NT2/D1 (cell line): ENCODE results near the gene SYS1.

Experiments
- SUZ12 ChIP-seq: IDR thresholded peaks from 2 replicates; pipeline ENCODE4 v1.6.1; 2011; ENCODE audit not compliant: insufficient read length, insufficient read depth; ENCODE audit errors: extremely low read depth
- YY1 ChIP-seq: IDR thresholded peaks from 2 replicates; pipeline ENCODE4 v1.6.1; 2011; ENCODE audit not compliant: insufficient read length, insufficient read depth
- ZNF274 ChIP-seq: IDR thresholded peaks from 2 replicates; pipeline ENCODE4 v1.6.1; 2011; ENCODE audit warnings: mild to moderate bottlenecking, low read depth, low read length

- TF ChIP-seq YY1 (no peak), ZNF274 (no peak), SUZ12 (no peak)
Observed at GRCh38 chr20:45366631-45367030, 3.7 kb downstream of the SYS1 start.
